Measurements from ENCODE around the gene NR5A1.

- TF ChIP-seq POLR2A (IDR thresholded peaks at IDR 0.05) (no peak), EP300 (IDR thresholded peaks at IDR 0.05) (no peak)
- TF ChIP-seq, protein P1, sequence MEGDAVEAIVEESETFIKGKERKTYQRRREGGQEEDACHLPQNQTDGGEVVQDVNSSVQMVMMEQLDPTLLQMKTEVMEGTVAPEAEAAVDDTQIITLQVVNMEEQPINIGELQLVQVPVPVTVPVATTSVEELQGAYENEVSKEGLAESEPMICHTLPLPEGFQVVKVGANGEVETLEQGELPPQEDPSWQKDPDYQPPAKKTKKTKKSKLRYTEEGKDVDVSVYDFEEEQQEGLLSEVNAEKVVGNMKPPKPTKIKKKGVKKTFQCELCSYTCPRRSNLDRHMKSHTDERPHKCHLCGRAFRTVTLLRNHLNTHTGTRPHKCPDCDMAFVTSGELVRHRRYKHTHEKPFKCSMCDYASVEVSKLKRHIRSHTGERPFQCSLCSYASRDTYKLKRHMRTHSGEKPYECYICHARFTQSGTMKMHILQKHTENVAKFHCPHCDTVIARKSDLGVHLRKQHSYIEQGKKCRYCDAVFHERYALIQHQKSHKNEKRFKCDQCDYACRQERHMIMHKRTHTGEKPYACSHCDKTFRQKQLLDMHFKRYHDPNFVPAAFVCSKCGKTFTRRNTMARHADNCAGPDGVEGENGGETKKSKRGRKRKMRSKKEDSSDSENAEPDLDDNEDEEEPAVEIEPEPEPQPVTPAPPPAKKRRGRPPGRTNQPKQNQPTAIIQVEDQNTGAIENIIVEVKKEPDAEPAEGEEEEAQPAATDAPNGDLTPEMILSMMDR (IDR thresholded peaks at IDR 0.05), result no peak
Measured at GRCh38 chr9:124444166-124444565, 63.0 kb downstream of the NR5A1 start.

Data from gastroesophageal sphincter (tissue), 3 donors.